ENCODE measurements around the gene S100A1. TPM values are rescaled to one million over a fixed set of nuclear protein-coding genes. Genes with fewer than 3 reads are reported as not detected.
"Not testable (repeated sequence)": the region's sequence is repeated elsewhere in the genome, so short reads cannot be mapped to it uniquely, and the experiment has no call there.

Gene S100A1
- total RNA-seq = 1 to 10 TPM; 1.6 to 1.9 TPM
- long read RNA-seq = 0 reads

GRCh38 chr1:153627715-153628626 is at the start of gene S100A1:
Gene S100A1, plus strand, starts transcription at chr1:153628434. Its CDS starts 2,088 bp downstream, at chr1:153630522.
- no peak for ATAC-seq
- no peak for DNase-seq
- intact Hi-C loops (cut with DNase I, micrococcal nuclease) = no loop called here

- ATAC-seq = no peak
- intact Hi-C loops (cut with DNase I, micrococcal nuclease) = no loop called here
- DNase-seq = no peak
These were observed 49.7 kb upstream of the S100A1 start for GRCh38 chr1:153578490-153578889.

DNA sequence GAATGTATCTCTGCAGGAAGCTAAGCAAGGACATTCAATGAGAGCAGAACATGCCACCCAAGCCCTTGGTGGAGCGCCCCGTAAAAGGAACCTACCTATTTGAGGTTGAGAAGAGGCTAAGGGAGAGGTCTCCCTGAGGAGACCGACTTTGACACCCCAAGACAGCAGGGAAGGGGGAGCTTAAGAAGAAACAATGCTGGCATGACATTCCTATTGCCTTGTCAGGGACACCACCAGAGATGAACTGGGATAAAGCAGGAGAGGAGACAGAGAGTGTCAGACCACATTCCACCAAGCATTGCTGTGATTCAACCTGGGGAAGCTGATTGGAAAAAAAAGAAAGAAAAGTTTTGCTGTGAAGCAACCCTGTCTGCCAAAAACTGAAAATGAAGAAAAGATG is 49.3 kb upstream of the S100A1 start:
- intact Hi-C loops (cut with DNase I, micrococcal nuclease) = no loop called here
- DNase-seq (no peak), ATAC-seq (no peak)

- intact Hi-C loops (cut with DNase I, micrococcal nuclease); ATAC-seq; DNase-seq: not testable (repeated sequence)
These were observed 45.4 kb upstream of the S100A1 start for GRCh38 chr1:153582836-153583235.

DNA sequence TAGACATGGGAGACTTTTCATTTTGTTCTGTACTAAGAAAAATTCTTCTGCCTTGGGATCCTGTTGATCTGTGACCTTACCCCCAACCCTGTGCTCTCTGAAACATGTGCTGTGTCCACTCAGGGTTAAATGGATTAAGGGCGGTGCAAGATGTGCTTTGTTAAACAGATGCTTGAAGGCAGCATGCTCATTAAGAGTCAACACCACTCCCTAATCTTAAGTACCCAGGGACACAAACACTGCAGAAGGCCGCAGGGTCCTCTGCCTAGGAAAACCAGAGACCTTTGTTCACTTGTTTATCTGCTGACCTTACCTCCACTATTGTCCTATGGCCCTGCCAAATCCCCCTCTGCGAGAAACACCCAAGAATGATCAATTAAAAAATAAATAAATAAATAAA is 44.7 kb upstream of the S100A1 start:
- intact Hi-C loops (cut with DNase I, micrococcal nuclease); ATAC-seq; DNase-seq: not testable (repeated sequence)

- no peak for DNase-seq
- intact Hi-C loops (cut with DNase I, micrococcal nuclease) = no loop called here
- no peak for ATAC-seq
These were observed 44.3 kb upstream of the S100A1 start for GRCh38 chr1:153583976-153584375.

DNA sequence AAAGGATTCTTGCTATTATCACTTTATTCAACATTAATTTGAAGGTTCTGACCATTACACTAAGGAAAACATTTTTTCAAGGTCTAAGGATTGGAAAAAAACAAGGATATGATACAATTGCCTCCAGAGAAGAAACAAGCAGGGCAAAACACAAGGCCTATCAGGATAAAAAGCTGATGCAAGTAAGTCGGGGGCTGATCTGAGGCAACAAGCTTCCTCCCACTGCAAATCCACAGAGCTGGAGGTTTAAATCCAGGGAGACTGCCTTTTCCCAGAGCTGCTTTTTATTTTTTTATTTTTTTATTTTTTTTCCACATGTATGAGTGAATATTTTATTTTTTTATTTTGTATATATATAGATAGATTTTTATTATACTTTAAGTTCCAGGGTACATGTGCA is 43.2 kb upstream of the S100A1 start:
- ATAC-seq = no peak
- intact Hi-C loops (cut with DNase I, micrococcal nuclease) = no loop called here
- DNase-seq = no peak

DNA sequence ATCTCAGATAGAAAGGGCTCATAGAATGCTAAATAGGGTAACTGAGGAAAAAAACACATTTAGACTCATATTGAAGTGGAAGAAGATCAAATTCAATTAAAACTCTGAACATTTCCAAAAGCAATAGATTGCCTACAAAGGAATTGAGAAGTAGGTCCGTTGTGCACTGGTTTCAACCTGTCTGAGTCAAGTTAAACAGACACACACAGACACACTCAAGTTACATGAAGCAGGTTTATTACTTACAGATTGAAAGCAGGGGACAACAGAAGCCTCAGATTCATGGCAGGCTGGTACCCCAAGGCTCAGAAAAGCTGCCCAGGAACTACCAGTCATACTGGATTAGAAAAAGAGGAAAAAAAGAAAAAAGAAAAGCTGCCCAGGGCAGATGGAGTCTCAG is 41.9 kb upstream of the S100A1 start:
- no peak for ATAC-seq
- DNase-seq = no peak
- intact Hi-C loops (cut with DNase I, micrococcal nuclease) = no loop called here

DNA sequence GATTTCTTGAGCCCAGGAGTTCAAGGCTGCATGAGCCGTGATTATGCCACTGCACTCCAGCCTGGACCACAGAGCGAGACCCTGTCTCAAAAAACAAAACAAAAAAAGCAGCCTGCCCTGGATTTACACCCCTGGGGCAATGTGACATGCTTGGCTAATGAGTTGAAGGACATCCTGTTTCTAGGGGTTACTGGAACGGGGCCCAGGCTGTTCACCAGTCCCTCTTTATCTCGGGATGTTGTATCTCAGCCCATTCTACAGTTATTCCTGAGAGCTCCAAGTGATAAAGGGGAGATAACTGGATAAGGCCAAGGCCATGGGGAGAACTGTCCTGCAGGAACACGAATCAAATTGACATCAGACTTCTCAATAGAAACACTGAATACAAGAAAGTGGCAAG is 40.9 kb upstream of the S100A1 start:
- no peak for DNase-seq
- no peak for ATAC-seq
- intact Hi-C loops (cut with DNase I, micrococcal nuclease) = no loop called here

GRCh38 chr1:153588033-153588432 is 40.2 kb upstream of the S100A1 start:
- DNase-seq; ATAC-seq; intact Hi-C loops (cut with DNase I, micrococcal nuclease): not testable (repeated sequence)

DNA sequence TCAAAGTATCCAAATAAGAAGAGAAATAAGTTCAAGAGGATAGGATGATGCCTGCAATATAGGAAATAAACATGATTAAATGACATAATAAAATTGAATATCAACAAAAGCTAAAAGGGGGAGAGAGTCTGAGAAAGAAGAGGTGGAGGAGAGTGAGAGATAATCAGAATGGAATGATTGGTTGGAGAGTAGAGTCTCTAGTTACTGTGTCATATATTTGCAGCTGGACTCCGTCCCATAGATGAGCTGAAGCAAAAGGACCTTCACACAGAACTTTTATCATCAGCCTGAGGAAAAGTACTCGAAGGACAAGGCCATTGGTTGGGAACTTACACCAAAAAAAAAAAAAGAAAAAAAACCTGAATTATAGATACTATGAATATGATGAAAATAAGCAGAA is 39.8 kb upstream of the S100A1 start:
- no peak for DNase-seq
- intact Hi-C loops (cut with DNase I, micrococcal nuclease) = no loop called here
- no peak for ATAC-seq

GRCh38 chr1:153592748-153593147 is 35.5 kb upstream of the S100A1 start:
- intact Hi-C loops (cut with DNase I, micrococcal nuclease) = no loop called here
- DNase-seq (no peak), ATAC-seq (no peak)

DNA sequence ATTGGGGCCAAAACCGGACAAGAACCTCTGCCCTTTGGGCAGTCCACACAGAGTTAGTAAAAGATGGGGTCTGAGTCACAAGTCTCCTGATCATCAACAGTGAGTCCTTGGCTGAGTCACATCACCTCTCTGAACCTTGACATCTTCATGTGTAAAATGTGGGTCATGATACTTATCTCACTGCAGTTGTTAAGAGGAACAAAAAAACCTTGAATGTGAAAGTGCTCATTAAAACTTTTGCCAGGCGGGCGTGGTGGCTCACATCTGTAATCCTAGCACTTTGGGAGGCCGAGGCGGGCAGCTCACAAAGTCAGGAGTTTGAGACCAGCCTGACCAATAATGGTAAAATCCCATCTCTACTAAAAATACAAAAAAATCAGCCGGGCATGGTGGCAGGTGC is 31.0 kb upstream of the S100A1 start:
- intact Hi-C loops (cut with DNase I, micrococcal nuclease) = no loop called here
- ATAC-seq = peak; percentile 84
- DNase-seq = no peak

DNA sequence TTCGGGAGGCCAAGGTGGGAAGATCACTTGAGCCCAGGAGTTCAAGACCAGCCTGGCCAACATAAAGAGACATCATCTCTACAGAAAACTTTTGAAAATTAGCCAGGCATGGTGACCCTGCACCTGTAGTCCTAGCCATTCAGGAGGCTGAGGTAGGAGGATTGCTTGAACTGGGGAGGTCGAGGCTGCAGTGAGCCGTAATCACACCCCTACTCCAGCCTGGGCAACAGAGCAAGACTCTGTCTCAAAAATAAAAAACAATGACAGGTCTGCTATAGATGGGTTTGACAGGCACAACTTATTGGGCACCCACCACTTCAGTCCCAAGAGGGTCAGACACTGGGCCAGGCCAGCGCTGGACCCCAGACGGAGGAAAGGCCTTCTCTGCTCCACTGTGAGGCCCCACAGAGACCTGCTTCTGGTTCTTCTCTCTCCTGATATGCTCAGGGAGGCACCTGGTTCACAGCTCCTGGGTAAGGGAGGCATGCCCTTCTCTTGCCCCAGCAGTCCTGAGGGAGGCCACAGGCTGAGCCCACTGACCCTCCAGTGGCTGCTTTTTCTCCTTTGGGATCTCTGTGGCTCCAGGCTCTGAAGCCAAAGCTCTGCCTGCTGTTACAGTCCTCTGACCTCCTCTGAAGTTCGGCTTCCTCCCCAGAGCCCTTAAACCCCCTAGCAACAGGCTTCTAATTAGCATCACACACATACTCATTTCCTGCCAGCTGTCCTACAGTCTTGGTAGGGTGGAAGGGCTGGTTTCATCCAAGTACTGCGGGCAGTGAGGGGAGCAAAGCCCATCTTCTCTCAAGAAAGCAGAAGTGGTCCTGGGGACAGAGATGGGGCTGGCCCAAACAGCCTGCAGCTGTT is 29.7 kb upstream of the S100A1 start:
- no peak for DNase-seq
- intact Hi-C loops (cut with DNase I, micrococcal nuclease) = no loop called here
- ATAC-seq = peak; percentile 34

DNA sequence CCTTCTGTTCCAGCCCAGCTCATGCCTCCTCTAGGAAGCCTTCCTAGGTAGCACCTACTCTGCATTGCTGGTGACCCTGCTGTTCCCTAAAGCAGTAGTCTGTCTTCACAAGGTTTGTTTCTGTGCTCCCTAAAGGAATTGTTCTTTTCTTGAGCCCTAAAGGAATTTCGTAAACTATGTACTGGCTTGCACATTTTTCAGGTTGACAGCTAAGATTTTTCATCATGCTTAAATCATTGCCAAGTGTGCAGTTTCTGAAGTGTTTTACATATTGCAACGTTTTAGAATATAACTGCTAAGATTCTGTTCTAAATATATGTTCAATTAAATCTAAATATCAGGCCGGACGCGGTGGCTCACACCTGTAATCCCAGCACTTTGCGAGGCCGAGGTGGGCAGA is 28.4 kb upstream of the S100A1 start:
- DNase-seq = no peak
- intact Hi-C loops (cut with DNase I, micrococcal nuclease) = no loop called here
- ATAC-seq = no peak

- DNase-seq (no peak), ATAC-seq (no peak)
- intact Hi-C loops (cut with DNase I, micrococcal nuclease) = no loop called here
These were observed 25.5 kb upstream of the S100A1 start for GRCh38 chr1:153602749-153603148.

- no peak for ATAC-seq
- intact Hi-C loops (cut with DNase I, micrococcal nuclease) = no loop called here
- DNase-seq = no peak
These were observed 22.0 kb upstream of the S100A1 start for GRCh38 chr1:153606194-153606593.

- intact Hi-C loops (cut with DNase I, micrococcal nuclease) = no loop called here
- ATAC-seq (no peak), DNase-seq (no peak)
These were observed 20.9 kb upstream of the S100A1 start for GRCh38 chr1:153607381-153607780.

GRCh38 chr1:153608089-153608682 is 20.0 kb upstream of the S100A1 start:
- no peak for ATAC-seq
- DNase-seq = no peak
- intact Hi-C loops (cut with DNase I, micrococcal nuclease) = no loop called here

Measured in left colon (tissue), 2 donors.